Stimulated activated CD4-positive, alpha-beta T cell treated with anti-CD3 and anti-CD28 coated beads, TNF-alpha, amount 100 ng/mL, for 48 hours (primary cell): ENCODE measurements around the gene BAHCC1.

Experiments used
- DNase-seq, 3 donors: peaks; one replicate each; pipeline ENCODE4 v3.0.0-alpha.2; 2020; ENCODE audit warnings: low read depth in 3 of 3

The BAHCC1 gene

DNA sequence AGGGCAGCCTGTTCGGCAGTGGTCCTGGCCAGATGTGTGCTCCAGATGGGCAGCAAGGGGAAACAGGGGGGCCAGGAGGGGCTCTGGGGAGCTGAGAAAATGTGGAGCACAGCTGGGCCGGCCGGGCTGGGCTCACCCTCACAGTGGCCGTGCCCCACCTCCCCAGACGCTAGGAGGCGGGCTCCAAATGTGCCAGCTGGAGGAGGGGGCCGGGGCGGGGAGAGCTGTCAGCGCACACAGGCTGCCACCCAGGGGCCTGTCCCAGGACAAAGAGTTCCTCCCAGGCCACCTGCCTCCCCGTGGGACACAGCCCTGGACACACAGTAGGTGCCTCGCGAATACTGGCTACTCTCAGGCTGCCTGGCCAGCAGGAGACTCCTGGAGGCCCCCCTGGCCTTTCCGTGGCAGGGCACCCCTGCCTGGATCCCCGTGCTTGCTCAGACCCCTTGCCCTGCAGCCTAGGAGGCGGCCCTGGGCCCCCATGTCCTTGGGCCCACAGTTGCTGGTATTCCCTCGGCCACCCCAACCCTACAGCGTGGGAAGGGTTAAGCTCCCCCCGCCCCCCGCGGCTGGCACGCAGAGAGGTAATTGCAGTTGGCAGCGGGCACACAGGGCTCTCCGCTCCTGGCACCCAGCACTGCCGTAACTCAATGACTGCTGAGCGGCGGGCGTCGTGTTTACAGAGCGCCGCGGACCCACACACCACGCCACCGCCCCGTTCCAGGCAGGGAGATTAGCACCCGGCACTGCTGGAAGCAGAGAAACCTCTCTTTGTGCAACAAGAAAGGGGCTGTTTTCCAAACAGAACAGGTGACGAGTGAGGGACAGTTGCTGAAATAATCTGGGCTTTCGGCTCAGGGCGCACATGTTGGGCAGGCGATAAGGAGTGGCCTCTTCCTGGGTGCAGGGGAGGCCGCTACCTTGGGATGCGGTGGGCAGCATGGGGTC is 32.2 kb downstream of the BAHCC1 start:
- no peak for DNase-seq

DNA sequence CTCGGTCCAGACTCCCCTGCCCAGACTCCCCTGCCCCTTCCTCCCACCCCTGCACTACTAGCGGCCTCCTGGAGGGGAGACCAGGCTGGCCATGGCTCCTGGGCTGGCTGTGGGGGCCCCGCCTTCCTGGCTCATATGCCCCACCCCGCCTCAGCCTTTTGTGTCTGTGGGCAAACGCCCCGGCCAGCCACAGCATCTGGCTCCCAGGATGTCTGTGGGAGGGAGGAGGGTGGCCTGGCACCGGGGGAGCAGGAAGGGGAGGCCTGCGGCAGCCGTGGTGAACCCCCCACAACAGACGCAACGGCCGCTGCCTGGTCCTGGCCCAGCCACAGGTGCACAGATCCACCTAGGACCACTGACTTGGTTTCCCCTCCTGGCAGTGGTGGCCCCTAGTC is 32.9 kb downstream of the BAHCC1 start:
- no peak for DNase-seq

DNA sequence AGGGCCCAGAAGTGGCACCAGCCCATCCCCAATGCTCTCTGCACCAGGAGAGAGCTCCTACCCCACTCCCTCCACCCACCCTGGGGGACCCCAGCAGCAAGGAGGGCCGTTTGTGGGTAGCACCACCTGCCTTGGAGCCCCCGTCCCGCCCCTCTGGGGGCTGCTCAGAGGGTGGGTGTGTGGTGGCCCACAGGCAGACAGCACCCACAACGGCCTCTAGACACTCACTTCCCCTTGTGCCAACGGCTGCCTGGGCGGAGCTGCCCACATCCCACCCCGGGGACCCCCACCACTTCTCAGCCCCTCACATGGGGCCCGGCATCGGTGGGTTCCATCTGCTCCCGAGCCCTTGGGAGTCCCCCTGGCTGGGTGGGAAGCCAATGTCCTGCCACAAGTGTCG is 33.3 kb downstream of the BAHCC1 start:
- no peak for DNase-seq

DNA sequence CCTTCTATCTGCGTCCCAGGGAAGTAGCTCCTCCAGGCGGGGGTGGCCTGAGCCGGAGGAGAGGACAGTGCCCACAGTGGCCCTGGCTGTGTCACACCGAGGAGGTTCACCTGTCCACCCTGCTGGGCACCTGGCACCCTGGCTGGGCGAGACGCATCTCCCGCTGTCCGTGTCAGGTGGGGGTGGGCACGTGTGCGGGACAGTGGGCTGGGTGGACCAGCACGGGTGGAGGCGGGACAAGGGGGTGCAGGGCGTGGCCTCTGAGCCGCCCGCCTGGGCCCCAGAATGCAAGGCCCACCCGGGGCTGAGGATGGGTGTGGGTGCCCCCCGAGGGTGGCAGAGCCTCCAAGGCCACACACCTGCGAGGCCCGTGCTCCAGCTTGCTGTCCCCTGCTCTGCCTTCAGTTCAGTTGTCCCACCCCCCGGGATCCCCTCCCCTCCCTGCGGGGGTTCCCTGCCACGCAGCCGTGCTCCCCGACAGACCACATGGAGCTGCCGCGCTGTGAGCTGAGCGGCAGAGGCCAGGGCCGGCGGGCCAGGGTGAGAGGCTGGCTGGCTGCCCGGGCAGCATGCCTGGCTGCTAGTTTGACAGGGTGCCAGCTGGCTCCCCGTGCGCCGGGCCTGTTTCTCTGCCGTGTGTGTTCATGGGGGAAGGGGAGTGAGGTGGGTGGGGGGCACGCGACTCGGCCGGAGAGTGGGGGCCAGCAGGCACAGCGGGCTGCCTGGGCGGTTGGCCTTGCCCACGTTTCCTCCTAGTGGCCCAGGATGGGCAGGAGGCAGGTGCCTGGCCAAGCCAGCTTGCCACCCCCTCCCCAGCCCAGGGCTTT is 33.9 kb downstream of the BAHCC1 start:
- DNase-seq = no peak

DNA sequence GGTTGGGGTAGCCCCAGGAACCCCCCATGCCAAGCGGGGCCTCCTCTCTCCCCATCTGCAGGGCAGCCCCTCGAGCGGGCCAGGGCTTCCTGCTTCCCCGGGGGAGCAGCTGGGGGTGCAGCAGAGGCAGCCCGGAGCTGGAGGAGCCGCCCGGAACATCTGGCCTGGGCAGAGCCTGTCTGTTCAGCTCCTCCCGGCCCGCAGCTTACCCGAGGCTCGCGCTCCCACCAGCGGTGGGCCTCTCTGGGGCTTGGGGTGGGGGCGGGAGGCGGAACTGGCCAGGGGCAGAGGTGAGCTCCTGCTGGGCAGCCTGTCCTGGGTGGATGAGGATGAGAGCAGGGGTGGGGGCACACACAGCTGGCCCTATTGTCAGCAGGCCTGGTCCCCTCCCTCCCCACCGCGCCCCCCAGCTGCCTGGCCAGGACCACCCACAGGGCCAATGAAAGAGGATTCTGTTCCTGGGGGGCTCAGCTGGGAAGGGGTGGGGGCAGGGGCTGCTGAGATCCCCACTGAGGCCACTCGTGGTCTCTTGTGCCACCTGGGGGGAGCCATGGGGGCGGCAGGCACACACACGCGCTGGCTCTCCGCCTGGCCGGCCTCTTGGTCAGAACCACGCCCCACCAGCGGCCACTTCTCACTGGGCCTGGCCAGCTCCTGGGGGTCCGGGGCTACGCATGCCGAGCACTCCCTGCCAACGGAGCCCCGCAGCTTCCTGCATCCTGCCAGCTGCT is 34.7 kb downstream of the BAHCC1 start:
- DNase-seq = no peak

DNA sequence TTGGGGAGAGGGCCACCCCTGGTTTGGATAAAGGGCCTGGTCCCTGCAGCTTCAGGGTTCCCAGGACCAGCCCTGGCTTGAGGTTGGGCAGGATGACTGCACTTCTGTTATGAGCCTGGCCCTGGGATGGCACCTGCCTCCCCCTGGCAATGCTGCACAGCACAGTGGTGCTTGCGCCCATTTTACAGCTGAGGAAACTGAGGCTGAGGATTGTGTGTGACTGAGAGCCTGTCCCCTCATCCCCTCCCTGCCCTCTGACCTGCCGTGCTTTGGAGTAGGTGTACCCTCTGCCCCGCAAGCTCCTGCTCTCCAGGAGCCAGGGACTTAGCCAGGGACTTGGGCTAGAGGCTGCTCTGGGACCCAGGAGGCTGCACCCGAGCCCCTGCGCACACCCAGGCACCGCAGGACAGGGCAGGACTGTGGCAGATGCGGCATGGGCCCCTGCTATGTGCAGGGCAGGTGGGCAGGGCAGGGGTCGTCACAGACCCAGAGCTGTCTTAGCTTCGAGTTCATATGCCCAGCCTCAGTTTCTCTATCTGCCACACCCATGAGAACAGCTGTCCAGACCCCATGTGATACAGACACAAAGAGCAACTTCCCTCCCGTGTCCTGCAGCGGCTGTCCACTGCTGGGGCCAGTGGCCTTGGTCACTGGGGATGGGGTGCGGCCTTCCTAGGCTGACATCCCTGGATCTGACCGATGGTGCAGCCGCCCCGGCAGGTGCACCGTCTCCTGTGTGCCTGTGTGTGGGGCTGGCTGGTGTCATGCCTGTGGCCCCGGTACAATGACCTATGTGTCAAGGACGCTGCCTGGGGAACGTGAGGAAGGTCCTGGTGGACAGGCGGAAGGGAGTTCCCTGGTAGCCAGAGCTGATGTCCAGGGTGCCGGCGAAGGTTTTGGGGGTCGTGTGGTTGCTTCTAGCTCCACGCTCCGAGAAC is 36.6 kb downstream of the BAHCC1 start:
- DNase-seq = no peak

DNA sequence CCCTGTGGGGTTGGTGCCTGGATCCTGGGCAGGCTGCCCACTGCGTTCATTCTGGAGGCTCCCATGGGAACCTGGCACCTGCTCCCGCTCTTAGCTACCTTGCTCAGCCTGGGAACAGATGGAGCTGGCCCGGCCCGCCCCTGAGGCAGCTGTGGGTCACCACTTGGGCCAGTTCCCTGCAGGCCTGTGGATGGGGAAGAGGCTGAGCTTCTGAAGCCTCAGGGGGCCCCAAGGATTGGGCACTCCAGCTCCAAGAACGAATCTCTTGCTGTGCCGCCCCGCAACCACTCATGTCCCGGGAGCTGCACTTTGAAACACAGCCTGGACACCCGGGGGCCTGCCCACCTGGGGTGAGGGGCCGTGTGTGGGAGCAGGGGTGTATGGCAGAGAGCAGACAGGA is 37.7 kb downstream of the BAHCC1 start:
- DNase-seq = no peak

DNA sequence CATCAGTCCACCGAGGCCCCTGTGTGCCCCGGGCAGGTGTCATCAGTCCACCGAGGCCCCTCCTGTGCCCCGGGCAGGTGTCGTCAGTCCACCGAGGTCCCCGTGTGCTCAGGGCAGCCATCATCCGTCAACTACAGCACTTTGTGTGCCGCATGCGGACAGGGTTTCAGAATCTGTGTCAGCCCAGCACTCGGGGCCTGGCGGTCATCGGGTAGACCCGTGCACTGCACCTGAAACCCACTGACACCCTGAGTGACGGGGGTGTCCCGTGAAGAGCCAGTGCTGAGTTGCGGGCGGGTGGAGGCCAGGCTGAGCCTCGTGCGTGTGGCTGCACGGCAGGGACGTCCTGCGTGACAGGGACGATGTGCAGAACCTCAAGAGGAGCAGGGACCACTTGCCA is 38.4 kb downstream of the BAHCC1 start:
- no peak for DNase-seq

DNA sequence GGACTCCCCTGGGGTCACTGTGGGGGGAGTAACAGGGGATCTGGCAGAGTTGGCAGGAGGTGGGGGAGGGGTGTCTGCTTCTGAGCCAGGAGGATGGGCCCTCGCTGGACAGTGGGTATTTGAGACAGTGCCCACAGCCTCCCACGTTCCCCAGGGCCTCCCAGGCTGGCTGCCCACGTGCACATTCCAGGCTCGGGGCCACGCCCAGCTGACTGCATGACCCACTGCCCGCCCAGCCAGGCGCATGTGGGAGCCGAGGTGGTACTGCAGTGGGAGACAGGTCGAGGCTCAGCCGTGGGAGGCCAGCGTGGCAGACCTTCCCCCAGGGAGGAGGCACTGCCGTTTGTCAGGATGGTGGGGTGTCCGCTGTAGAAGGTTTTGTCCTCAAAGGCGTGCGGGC is 38.8 kb downstream of the BAHCC1 start:
- DNase-seq = no peak

DNA sequence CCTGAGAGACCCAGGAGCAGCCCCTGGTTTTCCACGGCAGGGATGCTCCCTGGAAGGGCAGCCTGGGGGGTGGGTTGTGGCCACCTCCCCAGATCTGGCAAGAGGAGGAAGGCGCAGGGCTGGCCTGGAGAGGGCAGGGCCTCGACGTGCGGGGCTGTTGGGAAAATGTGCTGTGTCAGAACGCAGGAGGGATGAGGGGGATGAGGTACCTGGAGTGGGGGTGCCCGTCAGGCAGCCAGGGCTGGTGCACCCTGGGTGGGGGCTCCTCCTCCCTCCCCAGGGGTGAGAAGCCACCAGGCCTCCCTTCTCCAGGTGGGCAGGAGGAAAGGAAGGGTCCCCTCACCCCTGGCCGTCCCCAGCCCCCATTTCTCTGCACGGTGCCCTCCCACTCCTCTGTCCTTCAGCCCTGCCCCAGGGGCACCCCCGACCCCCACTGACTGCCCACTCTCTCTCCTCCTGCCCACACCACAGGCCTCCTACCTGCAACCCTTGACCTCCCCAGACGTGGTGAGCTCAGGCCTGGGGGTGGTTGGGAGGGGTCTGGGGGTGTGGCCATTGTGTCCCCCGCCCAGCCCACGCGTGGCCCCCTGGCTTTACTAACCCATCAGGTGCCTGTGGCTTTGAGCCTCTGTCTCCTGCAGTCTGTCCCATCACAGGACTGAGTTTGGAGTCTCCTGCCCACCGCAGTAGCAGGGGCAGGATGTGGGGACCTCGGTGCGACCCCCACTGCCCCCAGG is 39.6 kb downstream of the BAHCC1 start:
- DNase-seq = no peak

DNA sequence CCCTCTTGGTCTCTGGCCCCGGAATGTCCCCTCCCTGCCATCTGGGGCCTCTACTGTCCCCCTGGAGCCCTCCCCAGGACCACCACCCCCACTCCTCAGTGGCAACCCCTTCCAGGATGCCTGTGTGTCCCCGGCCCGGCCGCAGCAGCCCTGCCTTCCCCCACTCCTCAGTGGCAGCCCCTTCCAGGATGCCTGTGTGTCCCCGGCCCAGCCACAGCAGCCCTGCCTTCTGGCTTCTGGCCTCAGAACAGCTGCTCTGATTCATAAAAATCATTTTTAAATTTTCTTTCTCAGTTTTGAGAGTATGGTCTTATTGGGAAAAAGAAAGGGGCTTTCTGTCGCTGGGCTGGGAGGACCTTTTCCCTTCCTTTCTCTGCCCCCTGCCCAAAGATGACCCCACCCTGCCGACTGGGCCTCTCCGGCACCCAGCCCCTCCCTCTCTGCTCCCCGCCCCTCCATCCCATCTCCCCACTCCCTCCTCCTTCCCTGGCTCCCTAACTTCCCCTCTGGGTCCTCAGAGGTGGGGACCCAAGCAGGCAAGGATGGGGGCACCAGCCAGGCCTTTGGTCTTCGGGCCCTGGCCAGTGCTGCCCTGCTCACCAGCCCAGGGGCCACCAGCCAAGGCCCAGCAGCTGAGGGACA is 40.5 kb downstream of the BAHCC1 start:
- DNase-seq = no peak

DNA sequence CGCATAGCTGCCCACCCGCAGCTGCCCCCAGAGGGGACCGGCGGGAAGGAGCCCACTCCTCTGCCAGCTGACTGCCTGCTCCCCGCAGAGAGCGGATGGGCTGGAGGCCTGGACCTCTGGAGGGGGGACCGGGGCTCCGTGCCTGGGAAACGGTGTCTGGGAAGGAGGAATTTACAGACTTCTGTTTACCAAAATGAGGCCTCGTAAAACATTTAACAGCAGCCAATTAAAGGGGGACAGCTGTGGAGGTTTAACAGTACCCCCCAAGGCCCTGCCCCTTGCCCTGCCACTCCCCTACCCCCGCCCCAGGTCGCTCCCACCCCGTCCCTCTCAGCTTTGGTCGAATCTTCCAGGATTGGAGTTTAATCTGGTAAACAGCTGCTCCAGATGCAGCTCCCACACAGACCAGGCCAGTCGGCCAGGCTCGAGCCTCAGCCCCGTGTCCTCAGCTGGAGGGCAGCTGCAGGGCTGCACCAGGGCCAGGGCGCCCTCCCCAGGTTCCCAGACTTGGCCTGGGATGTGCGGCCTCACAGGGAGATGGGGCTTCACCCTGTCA is 41.1 kb downstream of the BAHCC1 start:
- no peak for DNase-seq

DNA sequence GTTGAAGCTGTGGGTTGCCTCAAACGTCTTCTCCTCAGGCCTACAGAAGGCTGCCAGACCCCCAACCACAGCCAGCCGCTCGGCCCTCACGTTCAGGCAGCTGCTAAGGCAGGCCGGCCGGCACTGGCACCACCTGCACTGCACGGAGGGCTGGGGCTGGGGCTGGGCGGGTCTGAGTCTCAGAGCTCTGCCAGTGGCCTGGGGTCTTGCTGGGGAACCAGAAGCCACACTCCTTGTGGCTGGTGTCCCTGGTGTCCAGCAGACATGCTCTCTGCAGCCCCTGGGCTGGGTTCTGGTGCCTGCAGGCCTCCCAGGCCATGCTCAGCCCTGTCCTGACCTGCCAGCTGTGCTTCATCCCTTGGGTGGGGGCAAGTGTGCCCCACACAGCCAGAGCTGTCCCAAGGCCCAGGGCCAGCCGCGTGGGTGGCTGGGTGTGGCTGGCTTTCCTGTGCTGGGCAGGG is 42.0 kb downstream of the BAHCC1 start:
- no peak for DNase-seq

DNA sequence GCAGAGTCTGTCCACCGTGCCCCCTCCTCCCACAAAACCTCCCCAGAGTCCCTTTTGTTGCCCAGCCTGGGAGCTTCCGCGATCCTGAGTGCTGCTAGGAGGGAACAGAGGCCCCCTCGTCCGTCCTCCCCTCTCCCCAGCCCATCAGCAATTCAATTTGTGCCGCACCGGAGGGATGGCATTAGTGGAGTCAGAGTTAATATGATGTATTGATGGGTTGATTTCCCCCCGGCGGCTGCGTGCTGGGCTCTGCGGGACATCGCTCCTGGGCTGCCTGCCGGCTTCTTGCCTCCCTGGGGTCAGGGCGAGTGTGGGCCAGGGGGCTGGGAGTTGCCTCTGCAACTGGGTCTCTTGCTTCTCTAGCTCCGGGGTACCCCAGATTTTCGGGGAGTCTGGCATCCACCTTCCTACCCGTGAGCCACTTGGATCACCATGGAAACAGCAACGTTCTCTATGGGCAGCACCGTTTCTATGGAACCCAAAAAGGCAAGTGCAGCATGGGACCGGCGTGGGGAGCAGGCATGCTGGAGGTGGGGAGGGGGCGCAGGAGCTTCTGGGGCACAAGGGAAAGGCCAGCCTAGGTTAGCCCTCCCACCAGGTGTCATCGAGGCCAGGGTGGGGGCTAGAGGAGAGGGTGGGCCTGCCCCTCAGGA is 42.9 kb downstream of the BAHCC1 start:
- DNase-seq = no peak

DNA sequence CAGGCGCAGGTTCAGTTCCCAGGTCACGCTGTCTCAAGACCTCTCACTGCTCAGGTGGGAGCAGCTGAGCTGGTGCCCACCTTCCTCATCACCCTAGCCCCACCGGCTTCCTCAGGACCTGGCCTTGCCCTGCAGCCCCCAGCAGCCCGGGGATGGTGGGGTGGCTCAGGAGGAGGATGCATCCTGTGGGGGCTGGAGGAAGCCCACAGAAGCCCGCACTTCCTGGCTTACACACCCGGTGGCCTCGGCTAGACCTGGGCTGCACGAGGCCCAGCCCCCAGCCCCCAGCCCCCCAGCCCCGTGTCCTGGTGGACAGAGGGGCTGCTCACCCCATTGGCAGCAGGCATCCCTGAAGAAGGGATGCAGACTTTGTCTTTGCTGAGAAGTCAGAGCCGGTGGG is 43.4 kb downstream of the BAHCC1 start:
- DNase-seq = no peak

DNA sequence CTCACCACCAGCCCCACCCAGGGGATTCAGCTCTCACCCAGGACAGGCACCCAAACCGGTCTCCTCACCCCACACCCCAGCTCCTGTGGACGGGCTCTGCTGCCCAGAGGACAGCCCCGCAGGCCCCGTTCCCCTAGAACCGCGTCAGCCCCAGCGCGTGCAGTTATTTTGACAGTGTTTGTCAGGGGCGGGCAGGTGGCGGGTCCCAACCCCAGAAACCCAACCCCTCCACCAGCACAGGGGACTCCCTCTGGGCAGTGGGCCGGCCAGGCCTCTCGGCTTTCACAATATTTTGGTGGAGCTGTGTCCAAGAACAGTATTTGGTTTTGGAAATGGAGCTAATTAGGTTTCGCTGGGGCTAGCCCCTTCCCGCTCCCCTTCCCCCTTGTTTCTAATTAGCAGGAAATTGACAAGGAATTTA is 44.8 kb downstream of the BAHCC1 start:
- DNase-seq = no peak

DNA sequence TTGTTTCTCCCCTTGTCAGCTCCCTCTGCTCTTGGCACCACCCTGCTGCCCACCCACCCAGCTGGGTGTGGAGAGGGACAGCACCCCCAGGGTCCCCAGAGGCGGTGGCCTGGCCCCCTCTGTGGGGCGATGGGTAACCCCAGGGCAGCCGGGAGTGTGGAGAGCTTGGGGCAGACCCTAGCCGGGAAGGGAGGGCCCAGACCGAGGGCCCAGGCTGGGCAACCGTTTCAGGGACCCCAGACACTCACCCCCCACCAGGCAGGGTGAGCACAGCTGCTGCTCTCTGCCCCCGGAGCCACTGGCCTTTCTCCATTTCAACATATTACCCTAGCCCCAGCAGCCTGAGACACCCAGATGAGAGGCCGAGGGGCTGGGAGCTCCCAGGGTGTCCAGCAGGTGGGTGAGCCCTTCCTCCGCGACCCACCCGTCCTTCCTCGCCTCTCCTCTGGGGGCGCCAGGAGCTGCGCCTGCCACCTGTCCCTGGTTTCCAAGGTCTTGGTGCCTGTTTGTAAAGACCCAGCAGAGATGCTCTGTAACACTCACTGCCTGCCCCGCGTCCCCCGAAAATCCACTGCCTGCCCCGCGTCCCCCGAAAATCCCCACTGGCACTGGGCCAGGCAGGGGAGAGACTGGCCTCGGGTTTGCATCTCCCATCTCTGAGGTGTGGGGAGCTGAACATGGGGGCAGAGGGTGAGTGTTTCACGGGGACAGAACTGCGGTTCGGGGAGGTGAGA is 45.4 kb downstream of the BAHCC1 start:
- DNase-seq = no peak

DNA sequence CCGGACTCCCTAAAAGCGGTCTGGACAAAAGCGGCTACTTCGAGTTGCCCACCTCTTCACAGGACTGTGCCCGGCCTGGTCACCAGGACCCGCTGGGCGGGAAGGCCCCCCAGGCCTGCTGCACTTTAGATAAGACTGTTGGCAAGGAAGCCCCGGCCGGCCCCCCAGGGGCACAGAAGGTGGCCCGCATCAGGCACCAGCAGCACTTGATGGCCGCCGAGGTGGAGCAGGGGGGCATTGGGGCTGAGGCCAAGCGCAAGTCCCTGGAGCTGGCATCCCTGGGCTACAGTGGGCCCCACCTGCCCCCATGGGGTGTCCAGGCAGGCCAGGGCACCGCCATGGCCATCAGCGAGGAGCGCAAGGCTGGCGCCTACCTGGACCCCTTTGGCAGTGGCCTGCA is 47.5 kb downstream of the BAHCC1 start:
- DNase-seq = no peak
